IMR-90 (cell line): Measurements from ENCODE around the gene SLC8A1. TPM values are rescaled to one million over a fixed set of nuclear protein-coding genes. Genes with fewer than 3 reads are reported as not detected.

Experiments used
- ATAC-seq: fragments of 200-7000 bp; cut with Tn5 transposase; 2 replicates; pipeline ENCODE4 v1.9.1; 2020; ENCODE audit warnings: low read depth, mild to moderate bottlenecking, moderate library complexity
- BruUV-seq: library from RNA; stranded (reverse); fragments of 400-500 nt; replicated peaks from 2 replicates; lab custom pipeline; 2021; lab: Mats Ljungman, UMichigan
- CTCF ChIA-PET: fragments of 300-600 bp; formaldehyde crosslinking; extraction: SDS; loops from one replicate; lab custom pipeline; 2021; ENCODE audit warnings: antibody characterized with exemption; lab: Yijun Ruan, JAX
- POLR2A ChIA-PET: fragments of 300-600 bp; sonication (Branson Sonifier 250); formaldehyde crosslinking; loops from one replicate; lab custom pipeline; 2022; ENCODE audit warnings: antibody characterized with exemption; ENCODE audit not compliant: unreplicated experiment; lab: Charles Lee
- DNase-seq: peaks from one replicate; pipeline ENCODE4 v3.0.0; 2013
- H2AFZ ChIP-seq: replicated peaks from 2 replicates; pipeline ENCODE3; 2013; ENCODE audit warnings: low read length, mild to moderate bottlenecking; ENCODE audit not compliant: poor library complexity
- H2AK5ac ChIP-seq: 2 replicates; pipeline ENCODE4 v1.6.1; 2013; ENCODE audit warnings: low read depth, low read length, inconsistent platforms
- H2AK9ac ChIP-seq: replicated peaks from 2 replicates; pipeline ENCODE3; 2013; ENCODE audit warnings: mild to moderate bottlenecking, low read depth, low read length, moderate library complexity; ENCODE audit not compliant: poor library complexity
- H2BK120ac ChIP-seq: 2 replicates; pipeline ENCODE4 v1.6.1; 2013; ENCODE audit warnings: low read depth, low read length, inconsistent platforms
- H2BK15ac ChIP-seq: 3 replicates; pipeline ENCODE4 v1.6.1; 2013; ENCODE audit warnings: low read depth, low read length, inconsistent platforms
- H2BK20ac ChIP-seq: 2 replicates; pipeline ENCODE4 v1.6.1; 2013; ENCODE audit warnings: low read depth, mild to moderate bottlenecking, inconsistent platforms, low read length, moderate library complexity
- H2BK5ac ChIP-seq: 2 replicates; pipeline ENCODE4 v1.6.1; 2013; ENCODE audit warnings: mild to moderate bottlenecking, low read depth, low read length, inconsistent platforms; ENCODE audit not compliant: poor library complexity, severe bottlenecking
- H3K14ac ChIP-seq: replicated peaks from 2 replicates; pipeline ENCODE4 v1.6.1; 2013; ENCODE audit warnings: low read depth, low read length, inconsistent platforms
- H3K18ac ChIP-seq: 2 replicates; pipeline ENCODE4 v1.6.1; 2013; ENCODE audit warnings: low read depth, low read length, control low read depth
- H3K23ac ChIP-seq: 2 replicates; pipeline ENCODE4 v1.6.1; 2013; ENCODE audit warnings: low read depth, low read length, inconsistent platforms
- H3K27ac ChIP-seq: 2 replicates; pipeline ENCODE4 v1.5.1; 2013; ENCODE audit warnings: mild to moderate bottlenecking, control low read depth, low read length; ENCODE audit not compliant: insufficient read depth
- H3K27me3 ChIP-seq: 2 replicates; pipeline ENCODE4 v1.6.1; 2013; ENCODE audit warnings: low read length; ENCODE audit not compliant: control insufficient read depth, insufficient read depth
- H3K36me3 ChIP-seq: 2 replicates; pipeline ENCODE4 v1.6.1; 2013; ENCODE audit warnings: low read length, mixed read lengths; ENCODE audit not compliant: control insufficient read depth, insufficient read depth
- H3K4ac ChIP-seq: 2 replicates; pipeline ENCODE4 v1.6.1; 2013; ENCODE audit warnings: low read depth, low read length, inconsistent platforms
- H3K4me1 ChIP-seq: 2 replicates; pipeline ENCODE4 v1.6.1; 2013; ENCODE audit warnings: low read length, mixed read lengths; ENCODE audit not compliant: control insufficient read depth, insufficient read depth
- H3K4me2 ChIP-seq: 2 replicates; pipeline ENCODE4 v1.6.1; 2013; ENCODE audit warnings: low read depth, mild to moderate bottlenecking, control low read depth, low read length, moderate library complexity
- H3K4me3 ChIP-seq: 2 replicates; pipeline ENCODE4 v1.5.1; 2013; ENCODE audit warnings: low read depth, mild to moderate bottlenecking, control low read depth, low read length, moderate library complexity; ENCODE audit not compliant: insufficient read depth
- H3K56ac ChIP-seq: 2 replicates; pipeline ENCODE4 v1.6.1; 2013; ENCODE audit warnings: low read length, inconsistent platforms; ENCODE audit not compliant: insufficient read depth; ENCODE audit errors: extremely low read depth
- H3K79me1 ChIP-seq, 2 experiments: 2 replicates each; pipeline ENCODE4 v1.6.1; 2013; ENCODE audit warnings: low read length in 2 of 2, inconsistent platforms in 1 of 2, low read depth in 1 of 2
- H3K9ac ChIP-seq: 2 replicates; pipeline ENCODE4 v1.6.1; 2013; ENCODE audit warnings: low read depth, low read length, control low read depth
- H3K9me1 ChIP-seq: 2 replicates; pipeline ENCODE4 v1.6.1; 2013; ENCODE audit warnings: low read length, inconsistent platforms; ENCODE audit not compliant: insufficient read depth
- H3K9me3 ChIP-seq: 2 replicates; pipeline ENCODE4 v1.6.1; 2013; ENCODE audit warnings: low read length; ENCODE audit not compliant: control insufficient read depth, insufficient read depth
- H4K20me1 ChIP-seq: 2 replicates; pipeline ENCODE4 v1.6.1; 2013; ENCODE audit warnings: low read length, inconsistent platforms; ENCODE audit not compliant: insufficient read depth
- H4K5ac ChIP-seq: 2 replicates; pipeline ENCODE4 v1.6.1; 2013; ENCODE audit warnings: mild to moderate bottlenecking, low read depth, low read length, control low read depth
- H4K8ac ChIP-seq, 2 experiments: 2 replicates each; pipeline ENCODE4 v1.6.1; 2013; ENCODE audit warnings: low read depth in 2 of 2, low read length in 2 of 2, control low read depth in 1 of 2, inconsistent platforms in 1 of 2
- H4K91ac ChIP-seq: 2 replicates; pipeline ENCODE4 v1.6.1; 2013; ENCODE audit warnings: low read depth, low read length, inconsistent platforms; ENCODE audit not compliant: insufficient read depth
- BHLHE40 ChIP-seq: fragments of 150-350 bp; IDR thresholded peaks from 2 replicates; pipeline ENCODE4 v1.6.1; 2016; ENCODE audit warnings: mild to moderate bottlenecking, low read depth, low read length
- CHD1 ChIP-seq: IDR thresholded peaks from 2 replicates; pipeline ENCODE4 v1.6.1; 2012; ENCODE audit warnings: low read depth, low read length, improper control_type of control experiment
- ELK1 ChIP-seq: fragments of 150-350 bp; IDR thresholded peaks from 2 replicates; pipeline ENCODE4 v1.6.1; 2016; ENCODE audit warnings: low read depth, mild to moderate bottlenecking, low read length, moderate library complexity, borderline replicate concordance
- FOS ChIP-seq: fragments of 150-350 bp; IDR thresholded peaks from 2 replicates; pipeline ENCODE4 v1.6.1; 2016; ENCODE audit warnings: low read depth, low read length
- MAFK ChIP-seq: IDR thresholded peaks from 2 replicates; pipeline ENCODE4 v1.6.1; 2012; ENCODE audit warnings: low read depth, low read length, improper control_type of control experiment
- MAZ ChIP-seq: IDR thresholded peaks from 2 replicates; pipeline ENCODE4 v1.6.1; 2012; ENCODE audit warnings: low read depth, mild to moderate bottlenecking, low read length, improper control_type of control experiment, moderate library complexity, borderline replicate concordance
- MXI1 ChIP-seq: IDR thresholded peaks from 2 replicates; pipeline ENCODE4 v1.6.1; 2012; ENCODE audit warnings: low read depth, mild to moderate bottlenecking, low read length, moderate library complexity, borderline replicate concordance
- RAD21 ChIP-seq: IDR thresholded peaks from 2 replicates; pipeline ENCODE4 v1.6.1; 2012; ENCODE audit warnings: low read length, improper control_type of control experiment
- RCOR1 ChIP-seq: IDR thresholded peaks from 2 replicates; pipeline ENCODE4 v1.6.1; 2012; ENCODE audit warnings: mild to moderate bottlenecking, low read length, improper control_type of control experiment; ENCODE audit not compliant: insufficient replicate concordance
- RFX5 ChIP-seq: IDR thresholded peaks from 2 replicates; pipeline ENCODE4 v1.8.0; 2012; ENCODE audit warnings: low read depth, mild to moderate bottlenecking, low read length, moderate library complexity
- SMC3 ChIP-seq: fragments of 150-350 bp; IDR thresholded peaks from 2 replicates; pipeline ENCODE4 v1.6.1; 2016; ENCODE audit warnings: low read depth, mild to moderate bottlenecking, antibody characterized with exemption, low read length, moderate library complexity
- WGBS, 2 experiments: methylation state at CpG; one replicate each; pipeline versions ENCODE4 v1.1.5 to v1.1.7; 2013; ENCODE audit warnings: missing lambda C conversion rate in 2 of 2; ENCODE audit not compliant: insufficient read length in 1 of 2; ENCODE audit errors: extremely low coverage in 2 of 2; 5-methylcytosine and 5-hydroxymethylcytosine counted together
- dilution Hi-C: fragments of 300-500 bp; cut with HindIII; formaldehyde crosslinking; loops from one replicate; pipeline ENCODE4 v1.14.3; 2018; ENCODE audit warnings: low sequenced_read_pairs; ENCODE audit not compliant: unreplicated experiment
- in situ Hi-C: fragments of 300-500 bp; cut with MboI; formaldehyde crosslinking; loops from 3 replicates; pipeline ENCODE4 v1.14.3; 2019; ENCODE audit warnings: low sequenced_read_pairs, inconsistent platforms, mixed read lengths
- intact Hi-C: fragments of 100-400 bp; cut with micrococcal nuclease; formaldehyde crosslinking; loops from 2 replicates; pipeline ENCODE4 v1.10.0; 2022
- polyA plus RNA-seq, 3 experiments: library from polyadenylated mRNA; depleted of rRNA; stranded (reverse); fragments of >200 nt; gene quantifications; 2 replicates each; pipeline ENCODE4 v1.2.3, GENCODE V29; 2012; ENCODE audit warnings: low replicate concordance in 1 of 3
- total RNA-seq: library from RNA; depleted of rRNA; stranded (reverse); fragments of >200 nt; gene quantifications from 2 replicates; pipeline ENCODE4 v1.2.3, GENCODE V29; 2012
- TF ChIP-seq, protein P1 (sequence below): conservative IDR thresholded peaks from 2 replicates; pipeline ENCODE4 v1.5.1; 2012; ENCODE audit warnings: mild to moderate bottlenecking, low read depth, low read length, improper control_type of control experiment
- TF ChIP-seq, protein P2 (sequence below): fragments of 150-350 bp; IDR thresholded peaks from 2 replicates; pipeline ENCODE4 v1.6.1; 2017; ENCODE audit warnings: mild to moderate bottlenecking, antibody characterized with exemption, low read length, low read depth

SLC8A1 gene
- total and polyA plus RNA-seq, 2 of the 4 experiments (the other 2 are of a cell fraction) = 7.7 to 57.0 TPM

DNA sequence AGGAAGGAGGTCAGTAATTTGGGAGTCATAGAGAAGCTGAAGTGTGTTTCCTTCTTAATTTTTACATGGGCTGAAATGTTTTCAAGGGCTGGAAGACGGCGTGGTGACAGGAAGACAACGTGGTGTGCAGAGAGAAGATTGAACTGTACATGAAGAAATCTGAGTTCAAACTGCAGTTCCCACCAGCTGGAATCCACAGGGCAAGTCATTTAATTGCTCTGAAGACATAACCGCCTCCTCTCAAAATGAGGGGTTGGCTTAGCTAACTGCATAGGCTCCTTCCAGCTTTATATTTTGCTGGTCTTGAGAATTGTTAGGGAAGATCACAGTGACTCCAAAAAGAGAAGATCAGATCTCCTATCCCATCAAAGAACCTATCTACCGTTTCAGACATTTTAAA, 103.9 kb downstream of the SLC8A1 start:
- DNase-seq (no peak), ATAC-seq (no peak)
- Histone ChIP-seq H4K8ac (peak overlapping the region; percentile 6 to 77; a peak in 3 of 4 replicates), H3K9ac (no peak overlapping the region), H2BK15ac (peak overlapping the region; percentile 92; the same call in 2 of the 3 replicates), H3K4me1 (peaks cover 28% of the 10 kb centered on the region), H3K14ac (peak overlapping the region; percentile 65), H3K79me1 (peaks cover 22 to 60% of the 10 kb centered on the region in 2 experiments), H3K4ac (peak overlapping the region; percentile 51; the same call in 1 of the 2 replicates), H2AFZ (no peak overlapping the region), H2BK120ac (peak overlapping the region; percentile 70), H3K56ac (no peak overlapping the region; the same call in 1 of the 2 replicates), H3K9me3 (no peaks in the 10 kb centered on the region), H3K4me2 (no peak overlapping the region), H3K27ac (peak overlapping the region; percentile 9; the same call in 1 of the 2 replicates), H2BK20ac (peak overlapping the region; percentile 60), H3K4me3 (no peak overlapping the region), H4K5ac (peak overlapping the region; percentile 3; the same call in 1 of the 2 replicates), H4K20me1 (no peaks in the 10 kb centered on the region), H3K18ac (peak overlapping the region; percentile 10; the same call in 1 of the 2 replicates), H2AK9ac (no peak overlapping the region), H2AK5ac (peak overlapping the region; percentile 51), H3K36me3 (no peaks in the 10 kb centered on the region), H4K91ac (peak overlapping the region; percentile 79), H3K23ac (0 out of 2 replicates have a peak overlapping the region, but pooled peaks have one; percentile 54), H2BK5ac (peak overlapping the region; percentile 93), H3K9me1 (peaks cover 23% of the 10 kb centered on the region), H3K27me3 (no peaks in the 10 kb centered on the region)
- BruUV-seq = no TSS peak
- intact Hi-C loops (no loop called here), dilution Hi-C loops (no loop called here), in situ Hi-C loops (no loop called here)
- WGBS, 2 experiments = 60% methylated on average over 2 of the region's 5 CpGs; no CpG with 5 or more reads in 1 of the 2 experiments
- POLR2A ChIA-PET = no interaction called here
- CTCF ChIA-PET = interaction anchor here (0.8 to 1.3 kb wide), 2 partner anchors 9 to 103 kb away, joined by 4 to 5 read pairs; no protein-coding TSS in a partner anchor
- TF ChIP-seq, protein P1, sequence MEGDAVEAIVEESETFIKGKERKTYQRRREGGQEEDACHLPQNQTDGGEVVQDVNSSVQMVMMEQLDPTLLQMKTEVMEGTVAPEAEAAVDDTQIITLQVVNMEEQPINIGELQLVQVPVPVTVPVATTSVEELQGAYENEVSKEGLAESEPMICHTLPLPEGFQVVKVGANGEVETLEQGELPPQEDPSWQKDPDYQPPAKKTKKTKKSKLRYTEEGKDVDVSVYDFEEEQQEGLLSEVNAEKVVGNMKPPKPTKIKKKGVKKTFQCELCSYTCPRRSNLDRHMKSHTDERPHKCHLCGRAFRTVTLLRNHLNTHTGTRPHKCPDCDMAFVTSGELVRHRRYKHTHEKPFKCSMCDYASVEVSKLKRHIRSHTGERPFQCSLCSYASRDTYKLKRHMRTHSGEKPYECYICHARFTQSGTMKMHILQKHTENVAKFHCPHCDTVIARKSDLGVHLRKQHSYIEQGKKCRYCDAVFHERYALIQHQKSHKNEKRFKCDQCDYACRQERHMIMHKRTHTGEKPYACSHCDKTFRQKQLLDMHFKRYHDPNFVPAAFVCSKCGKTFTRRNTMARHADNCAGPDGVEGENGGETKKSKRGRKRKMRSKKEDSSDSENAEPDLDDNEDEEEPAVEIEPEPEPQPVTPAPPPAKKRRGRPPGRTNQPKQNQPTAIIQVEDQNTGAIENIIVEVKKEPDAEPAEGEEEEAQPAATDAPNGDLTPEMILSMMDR = no peak
- TF ChIP-seq MXI1 (no peak), FOS (no peak), RCOR1 (no peak), SMC3 (no peak), MAZ (no peak), RAD21 (no peak), MAFK (no peak), RFX5 (no peak), CHD1 (no peak), BHLHE40 (no peak), ELK1 (no peak)
- TF ChIP-seq, protein P2, sequence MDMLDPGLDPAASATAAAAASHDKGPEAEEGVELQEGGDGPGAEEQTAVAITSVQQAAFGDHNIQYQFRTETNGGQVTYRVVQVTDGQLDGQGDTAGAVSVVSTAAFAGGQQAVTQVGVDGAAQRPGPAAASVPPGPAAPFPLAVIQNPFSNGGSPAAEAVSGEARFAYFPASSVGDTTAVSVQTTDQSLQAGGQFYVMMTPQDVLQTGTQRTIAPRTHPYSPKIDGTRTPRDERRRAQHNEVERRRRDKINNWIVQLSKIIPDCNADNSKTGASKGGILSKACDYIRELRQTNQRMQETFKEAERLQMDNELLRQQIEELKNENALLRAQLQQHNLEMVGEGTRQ = no peak
